Kidney epithelial cell (primary cell): ENCODE measurements around the gene SLX4IP. TPM values are rescaled to one million over a fixed set of nuclear protein-coding genes. Genes with fewer than 3 reads are reported as not detected.

Experiments used
- DNase-seq: peaks from one replicate; pipeline ENCODE4 v3.0.0-alpha.2; 2010; ENCODE audit warnings: low read depth
- H3K27me3 ChIP-seq: 2 replicates; pipeline ENCODE4 v1.6.0; 2011; ENCODE audit warnings: low read length; ENCODE audit not compliant: control insufficient read depth, insufficient read depth
- H3K36me3 ChIP-seq: 2 replicates; pipeline ENCODE4 v1.5.1; 2011; ENCODE audit warnings: low read length; ENCODE audit not compliant: control insufficient read depth, insufficient read depth
- H3K4me3 ChIP-seq: 2 replicates; pipeline ENCODE4 v1.5.1; 2011; ENCODE audit warnings: low read depth, mild to moderate bottlenecking, control low read depth, low read length
- CTCF ChIP-seq: IDR thresholded peaks from 2 replicates; pipeline ENCODE4 v1.5.1; 2011; ENCODE audit warnings: mild to moderate bottlenecking, moderate library complexity, low read length, control low read depth, inconsistent platforms; ENCODE audit not compliant: insufficient read depth, poor library complexity, severe bottlenecking
- total RNA-seq: library from RNA; depleted of rRNA; stranded (reverse); fragments of >200 nt; gene quantifications from 2 replicates; pipeline ENCODE4 v1.2.3, GENCODE V29; 2015

The SLX4IP gene
- total RNA-seq, 1 donor from 2014 or later: 5.8 TPM

GRCh38 chr20:10539818-10540553, 104.9 kb downstream of the SLX4IP start:
- H3K27me3 ChIP-seq: no peaks in the 10 kb centered on the region
- no peak for TF ChIP-seq CTCF
- H3K4me3 ChIP-seq: no peak overlapping the region
- no peaks in the 10 kb centered on the region for H3K36me3 ChIP-seq
- no peak for DNase-seq

GRCh38 chr20:10540636-10541493, 105.8 kb downstream of the SLX4IP start:
- Histone ChIP-seq H3K27me3 (no peaks in the 10 kb centered on the region), H3K4me3 (no peak overlapping the region), H3K36me3 (no peaks in the 10 kb centered on the region)
- DNase-seq: peak; percentile 92
- no peak for TF ChIP-seq CTCF

GRCh38 chr20:10541668-10542411, 106.7 kb downstream of the SLX4IP start:
- no peak for TF ChIP-seq CTCF
- no peaks in the 10 kb centered on the region for H3K36me3 ChIP-seq
- no peak overlapping the region for H3K4me3 ChIP-seq
- no peak for DNase-seq
- no peaks in the 10 kb centered on the region for H3K27me3 ChIP-seq

- no peak for TF ChIP-seq CTCF
- H3K4me3 ChIP-seq: no peak overlapping the region
- no peak for DNase-seq
- no peaks in the 10 kb centered on the region for H3K27me3 ChIP-seq
- no peaks in the 10 kb centered on the region for H3K36me3 ChIP-seq
These were observed 107.3 kb downstream of the SLX4IP start for GRCh38 chr20:10542442-10542841.

- Histone ChIP-seq H3K27me3 (no peaks in the 10 kb centered on the region), H3K36me3 (no peaks in the 10 kb centered on the region), H3K4me3 (no peak overlapping the region)
- TF ChIP-seq CTCF: no peak
- DNase-seq: no peak
These were observed 108.4 kb downstream of the SLX4IP start for GRCh38 chr20:10543480-10543879.
